NK-92 (cell line): ENCODE results near the gene THEM4.

Experiments used
- DNase-seq: peaks from one replicate; lab custom pipeline; 2025; ENCODE audit not compliant: unreplicated experiment; lab: John Stamatoyannopoulos, UW

THEM4 gene

GRCh38 chr1:151839082-151839412 is 70.3 kb downstream of the THEM4 start:
- DNase-seq = no peak

- no peak for DNase-seq
Observed at GRCh38 chr1:151838222-151839081, 70.9 kb downstream of the THEM4 start.

DNA sequence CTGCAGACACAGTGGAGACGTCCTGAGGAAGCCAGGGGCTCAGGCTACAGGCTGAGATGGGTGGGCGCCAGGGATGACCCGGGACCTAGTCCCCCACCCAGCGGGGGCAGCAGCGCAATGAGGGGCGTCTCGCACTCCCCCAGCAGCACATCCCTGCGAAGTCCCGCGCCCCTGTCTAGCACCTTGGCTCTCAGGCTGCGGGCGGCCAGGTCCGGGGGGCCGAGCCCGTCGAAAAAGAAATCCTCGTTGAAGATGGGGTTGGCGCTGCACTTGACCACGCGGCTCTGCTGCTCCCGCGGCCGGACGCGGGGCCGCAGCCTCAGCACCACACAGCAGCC is 71.5 kb downstream of the THEM4 start:
- no peak for DNase-seq

DNA sequence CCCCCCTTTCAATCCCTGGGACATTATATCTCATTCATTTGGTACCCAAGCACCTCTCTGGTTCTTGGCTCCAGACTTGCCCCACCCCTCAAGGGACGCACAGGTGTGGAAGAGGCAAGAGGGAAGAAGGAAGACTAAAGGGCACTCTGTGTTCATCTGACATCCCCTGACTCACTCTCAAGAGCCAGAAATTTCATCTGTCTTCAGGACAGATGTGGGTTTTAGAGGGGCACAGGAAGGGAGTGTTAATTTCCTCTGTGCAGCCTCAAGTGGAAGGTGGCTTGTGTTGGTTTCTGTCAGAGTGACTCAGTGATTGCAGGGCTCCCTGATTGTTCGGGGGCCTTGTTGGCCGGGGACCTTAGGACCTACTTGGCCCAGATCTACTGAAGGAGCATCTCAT is 72.1 kb downstream of the THEM4 start:
- DNase-seq = no peak

DNA sequence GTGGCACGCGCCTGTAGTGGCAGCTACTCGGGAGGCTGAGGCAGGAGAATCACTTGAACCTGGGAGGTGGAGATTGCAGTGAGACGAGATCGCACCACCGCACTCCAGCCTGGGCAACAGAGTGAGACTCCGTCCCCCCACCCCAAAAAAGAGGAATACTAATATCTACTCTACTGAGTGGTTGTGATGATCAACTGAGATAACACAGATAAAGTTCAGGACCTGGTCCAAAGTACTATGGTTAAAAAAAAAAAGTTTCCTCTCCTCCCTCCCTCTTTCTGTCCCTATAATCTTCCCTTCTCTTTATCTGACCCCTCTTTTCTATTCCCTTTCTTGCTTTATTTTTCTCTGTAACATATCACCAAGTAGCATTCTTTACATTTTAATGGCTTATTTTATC is 73.7 kb downstream of the THEM4 start:
- DNase-seq = no peak

DNA sequence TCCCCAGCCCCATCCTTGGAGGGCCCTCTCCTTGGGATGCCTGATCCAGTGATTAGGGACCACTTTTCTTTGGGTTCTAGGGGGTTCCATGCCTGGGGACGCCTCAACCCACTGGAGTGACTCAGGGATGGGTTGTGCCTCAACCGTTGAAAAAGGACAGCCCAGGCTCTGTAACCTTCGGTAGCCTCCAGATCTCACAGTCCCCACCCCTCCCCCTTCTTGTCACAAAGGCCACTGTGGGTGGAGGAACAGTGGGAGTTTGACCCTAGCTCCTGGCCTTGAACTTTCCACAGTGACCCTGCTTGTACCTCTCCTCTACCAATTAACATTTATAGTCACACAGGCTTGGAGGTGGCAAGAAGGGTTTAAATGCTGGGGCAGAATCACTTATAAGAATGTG is 75.1 kb downstream of the THEM4 start:
- DNase-seq = no peak

DNA sequence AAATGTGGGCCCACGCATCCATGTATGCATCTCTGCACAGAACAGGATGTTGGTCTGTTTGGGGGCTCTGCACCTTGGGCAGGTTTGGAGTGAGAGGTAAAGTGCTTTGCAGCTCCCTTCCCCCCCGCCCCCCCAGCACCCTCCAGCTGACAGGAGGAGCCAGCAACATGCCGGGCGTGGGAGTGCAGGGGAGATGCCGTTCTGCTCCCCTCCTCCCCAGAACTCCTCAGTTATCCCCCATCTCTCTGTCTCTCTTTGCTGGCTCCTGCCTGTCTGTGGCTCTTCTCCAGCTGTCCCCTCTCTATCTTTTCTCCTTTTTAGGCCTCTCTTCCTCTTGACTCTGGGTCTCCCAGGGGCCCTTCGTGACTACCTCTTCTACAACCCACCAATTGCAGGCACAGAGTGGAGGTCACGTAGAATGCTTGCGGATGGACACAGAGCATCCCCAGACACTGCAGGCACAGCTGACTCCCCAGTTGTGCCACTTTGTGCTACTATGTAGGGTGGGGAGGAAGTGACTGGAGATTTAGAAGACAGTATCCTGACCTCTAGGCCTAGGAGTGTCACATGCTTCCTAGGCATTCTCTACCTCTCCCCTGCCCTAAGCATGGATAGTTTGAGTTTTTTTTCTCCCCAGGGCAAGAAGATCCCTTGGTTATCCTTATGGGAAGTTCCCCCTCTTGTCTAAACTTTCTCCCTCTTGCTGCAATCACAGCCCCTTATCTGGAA is 76.0 kb downstream of the THEM4 start:
- DNase-seq = no peak

DNA sequence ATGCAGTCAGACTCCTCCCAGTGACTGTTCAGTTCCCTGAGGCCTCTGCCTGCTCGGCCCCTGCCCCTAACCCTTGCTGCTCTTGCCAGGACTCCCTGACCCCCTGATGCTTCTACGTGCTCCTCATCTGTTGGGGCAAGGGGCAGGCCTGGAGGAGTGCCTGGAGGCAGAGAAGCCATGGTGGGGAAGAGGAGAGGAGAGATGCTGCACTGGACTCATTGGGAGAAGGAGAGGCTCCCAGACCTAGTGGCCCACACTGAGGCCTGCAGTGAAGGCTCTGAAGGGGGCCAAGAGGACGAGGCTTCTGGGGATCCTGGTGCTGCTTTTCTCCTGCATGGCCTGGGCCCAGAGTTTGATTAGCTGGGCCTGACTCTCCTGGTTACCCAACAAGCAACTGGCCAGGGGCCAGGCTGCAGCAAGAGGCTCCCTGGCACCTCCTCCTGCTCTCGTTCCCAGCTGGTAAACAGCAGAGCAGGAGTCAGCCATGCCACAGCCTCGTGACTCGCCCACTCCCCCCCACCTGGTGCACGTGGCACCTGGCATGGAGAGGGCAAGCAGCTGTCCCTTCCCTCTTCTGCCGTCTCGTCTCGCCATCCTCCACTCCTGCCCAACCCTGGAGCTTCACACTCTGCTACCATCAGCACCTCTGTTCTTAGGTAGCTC is 76.9 kb downstream of the THEM4 start:
- DNase-seq = no peak

DNA sequence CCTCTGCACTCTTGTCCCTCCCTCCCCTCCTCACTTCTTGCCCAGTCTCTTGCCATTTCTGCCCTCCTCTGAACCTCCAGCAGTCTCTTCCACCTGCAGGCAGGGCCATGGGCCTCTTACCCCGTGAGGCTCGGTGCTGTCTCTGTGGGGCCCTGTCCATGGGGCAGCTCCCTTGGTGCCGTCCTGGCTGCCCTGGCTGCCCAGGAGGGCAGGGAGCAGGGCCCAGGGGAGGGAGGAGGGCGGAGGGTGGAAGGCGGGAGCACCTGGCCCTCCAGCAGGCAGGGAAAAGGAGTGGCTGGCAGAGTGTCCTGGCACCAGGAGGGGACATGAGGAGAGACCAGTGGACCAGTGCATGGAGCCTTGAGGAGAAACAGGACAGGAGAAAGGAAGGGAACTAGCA is 77.7 kb downstream of the THEM4 start, which contains the start of gene RORC:
TSS of gene RORC (minus strand) at position 198 of the 400 bp plus-strand sequence. CDS start at position 160, 38 bp downstream.
- DNase-seq = no peak

DNA sequence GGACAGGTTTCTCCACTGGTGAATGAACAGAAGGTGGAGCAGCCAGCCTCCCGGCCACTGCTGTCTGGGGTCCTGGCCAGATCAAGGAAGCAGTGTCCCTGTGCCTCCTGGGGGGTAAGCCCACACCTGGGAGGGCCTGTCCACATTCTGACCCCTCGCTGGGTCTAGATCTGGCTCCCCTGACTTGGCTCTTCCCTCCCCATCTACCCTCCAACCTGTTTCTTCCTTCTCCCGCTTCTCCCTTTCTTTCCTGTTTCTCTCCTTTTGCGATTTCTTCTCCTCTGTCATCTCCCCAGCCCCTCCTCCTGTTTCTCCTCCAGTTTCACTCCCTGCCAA is 78.1 kb downstream of the THEM4 start:
- DNase-seq = no peak

DNA sequence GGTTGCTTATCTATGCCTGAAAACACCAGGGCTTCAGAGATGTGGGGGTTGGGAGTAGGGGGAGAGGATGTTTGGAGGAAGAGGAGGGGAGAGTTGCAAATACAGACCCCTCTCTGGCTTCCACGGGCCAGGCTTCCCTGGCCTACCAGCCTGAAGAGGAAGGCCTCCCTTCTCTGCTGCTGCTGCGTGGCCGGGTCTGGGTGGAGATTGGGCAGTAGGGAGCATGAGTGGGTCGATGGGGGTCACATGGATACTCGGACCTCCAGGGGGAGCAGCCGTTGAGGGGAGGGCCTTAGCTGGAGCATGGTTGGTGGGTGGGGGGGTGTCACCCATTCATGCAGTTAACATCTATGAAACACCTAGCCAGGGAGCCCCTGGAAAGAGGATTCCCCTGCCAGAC is 79.3 kb downstream of the THEM4 start:
- no peak for DNase-seq

DNA sequence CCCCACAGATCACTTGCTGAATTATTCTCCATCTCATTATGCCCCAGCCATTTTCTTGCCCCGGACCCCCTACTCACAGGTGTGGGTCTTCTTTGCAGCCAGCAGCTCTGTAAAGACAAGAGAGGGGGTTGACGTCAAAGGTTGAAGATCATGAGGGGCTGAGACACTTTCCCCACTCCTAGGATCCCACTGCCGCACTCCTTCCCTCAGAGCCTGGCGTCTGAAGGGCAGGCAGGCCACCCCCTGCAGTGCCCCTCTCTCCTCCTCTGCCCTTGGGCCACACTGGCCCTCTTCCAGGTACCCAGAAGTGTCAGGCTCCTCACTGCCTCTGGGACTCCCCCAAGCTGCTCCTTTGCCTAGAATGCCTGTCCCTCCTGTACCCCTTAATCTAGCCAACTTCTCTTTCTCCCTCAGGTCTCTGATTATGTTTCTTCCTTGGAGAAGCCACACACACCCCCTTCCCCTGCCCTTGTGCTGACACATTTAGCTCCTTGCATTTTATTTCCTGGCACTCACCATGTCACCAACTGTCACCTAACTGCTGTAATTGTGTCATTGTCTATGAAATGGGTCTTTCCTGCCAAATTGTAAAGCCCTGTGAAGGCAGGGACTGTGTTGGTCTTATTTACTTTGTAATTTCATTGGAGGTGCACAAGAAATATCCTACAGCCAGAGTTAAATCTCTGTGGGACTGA is 79.8 kb downstream of the THEM4 start:
- DNase-seq = no peak

- DNase-seq = no peak
Observed at GRCh38 chr1:151828921-151829320, 80.4 kb downstream of the THEM4 start.

DNA sequence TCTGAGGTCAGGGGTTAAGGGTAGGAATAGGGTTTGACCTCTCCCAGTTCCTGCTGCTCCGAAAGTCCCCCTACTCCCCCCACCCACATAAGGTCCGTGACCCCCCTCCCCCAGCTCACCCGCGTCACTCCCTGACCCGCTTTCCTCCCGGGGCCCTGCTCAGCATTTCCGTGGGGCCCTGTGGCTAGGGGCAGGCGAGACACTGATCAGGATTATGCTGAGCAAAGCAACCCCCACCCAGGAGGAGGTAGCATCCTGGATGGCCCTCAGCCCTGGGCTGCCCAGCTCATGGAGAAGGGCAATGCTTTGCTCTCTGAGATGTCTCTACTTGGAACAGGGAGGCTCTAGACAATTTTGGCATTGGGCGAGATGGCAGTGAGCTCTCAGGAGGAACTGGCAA is 81.5 kb downstream of the THEM4 start:
- no peak for DNase-seq

DNA sequence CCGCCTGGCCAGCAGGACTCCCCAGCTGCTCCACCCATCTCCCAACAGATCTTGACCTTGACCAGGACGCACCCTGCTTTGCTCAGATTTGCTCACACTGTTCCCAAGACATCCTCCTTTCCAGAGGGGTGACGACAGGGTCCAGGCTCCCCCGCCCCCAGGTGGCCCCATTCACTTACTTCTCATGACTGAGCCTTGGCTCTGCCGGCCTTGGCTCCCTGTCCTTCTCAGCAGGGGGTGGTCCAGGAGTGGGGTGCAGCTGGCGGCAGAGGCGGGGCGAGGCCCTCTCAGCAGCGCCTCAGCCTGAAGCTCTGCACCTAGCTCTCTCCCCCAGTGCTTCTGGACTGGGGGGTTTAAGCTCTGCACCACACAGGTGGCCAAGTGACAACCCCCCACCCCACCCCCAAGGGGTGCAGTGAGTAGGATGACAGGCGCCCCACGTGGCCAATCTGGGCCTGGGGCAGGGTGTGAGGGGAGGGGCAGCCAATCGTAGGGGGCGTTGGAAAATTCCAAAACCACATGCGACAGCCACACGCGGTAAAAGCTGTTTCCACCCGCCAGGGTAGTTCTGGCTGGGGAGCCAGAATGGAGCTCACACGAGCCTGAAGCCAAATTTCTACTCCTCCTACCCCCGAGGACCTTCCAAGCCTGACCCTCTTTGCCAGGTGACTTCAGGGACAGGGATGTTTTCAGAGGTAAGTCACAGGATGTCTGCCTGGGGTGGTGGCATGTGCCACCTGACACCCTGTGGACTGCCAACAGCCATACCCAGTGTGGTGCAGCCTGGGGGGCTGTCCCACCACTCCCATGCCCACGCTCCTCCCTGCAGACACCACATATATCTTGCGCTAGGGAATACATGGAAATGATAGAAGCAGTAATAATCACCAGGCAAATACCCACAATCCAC is 83.3 kb downstream of the THEM4 start:
- no peak for DNase-seq

GRCh38 chr1:151825204-151825603 is 84.1 kb downstream of the THEM4 start:
- DNase-seq = no peak
